Muscle layer of duodenum (tissue), 2 donors: ENCODE data around the gene IL17C.

Source experiments
- H3K27ac ChIP-seq: one replicate; pipeline ENCODE4 v1.7.0; 2013; ENCODE audit warnings: mild to moderate bottlenecking, low read length
- H3K27me3 ChIP-seq: one replicate; pipeline ENCODE4 v1.7.0; 2013; ENCODE audit warnings: low read depth, mild to moderate bottlenecking, control low read depth, low read length
- H3K36me3 ChIP-seq, 2 donors: one replicate each; pipeline ENCODE4 v1.7.0; 2013; ENCODE audit warnings: low read length in 2 of 2, control low read depth in 1 of 2, mild to moderate bottlenecking in 1 of 2; ENCODE audit not compliant: insufficient read depth in 2 of 2, control insufficient read depth in 1 of 2
- H3K4me1 ChIP-seq, 2 donors: one replicate each; pipeline ENCODE4 v1.7.0; 2013; ENCODE audit warnings: low read length in 2 of 2, mild to moderate bottlenecking in 2 of 2, control low read depth in 1 of 2, moderate library complexity in 1 of 2; ENCODE audit not compliant: insufficient read depth in 2 of 2, control insufficient read depth in 1 of 2
- H3K4me3 ChIP-seq, 2 donors: one replicate each; pipeline ENCODE4 v1.7.0; 2013; ENCODE audit warnings: low read length in 2 of 2, low read depth in 1 of 2, mild to moderate bottlenecking in 1 of 2
- H3K9me3 ChIP-seq, 2 donors: one replicate each; pipeline ENCODE4 v1.7.0; 2013; ENCODE audit warnings: low read length in 2 of 2, control low read depth in 1 of 2, mild to moderate bottlenecking in 1 of 2; ENCODE audit not compliant: control insufficient read depth in 1 of 2
- donor health status: healthy.

The IL17C gene

GRCh38 chr16:88619859-88620815 is 18.2 kb upstream of the IL17C start:
- peaks cover 22 to 59% of the 10 kb centered on the region in 2 donors for H3K36me3 ChIP-seq
- H3K4me1 ChIP-seq: peaks cover 0 to 4% of the 10 kb centered on the region in 2 donors

GRCh38 chr16:88622125-88622524 is 16.2 kb upstream of the IL17C start:
- Histone ChIP-seq H3K27ac (no peak overlapping the region), H3K36me3 (peaks cover 27 to 66% of the 10 kb centered on the region in 2 donors), H3K27me3 (no peaks in the 10 kb centered on the region), H3K4me3 (no peak overlapping the region), H3K4me1 (peaks cover 0 to 4% of the 10 kb centered on the region in 2 donors), H3K9me3 (no peaks in the 10 kb centered on the region)

More at GRCh38 chr16:88619859-88620815, 18.2 kb upstream of the IL17C start:
- H3K9me3 ChIP-seq: no peaks in the 10 kb centered on the region
- no peak overlapping the region for H3K27ac ChIP-seq
- H3K27me3 ChIP-seq: no peaks in the 10 kb centered on the region
- H3K4me3 ChIP-seq: no peak overlapping the region

- peaks cover 31 to 70% of the 10 kb centered on the region in 2 donors for H3K36me3 ChIP-seq
- H3K4me1 ChIP-seq: peaks cover 0 to 1% of the 10 kb centered on the region in 2 donors
- H3K4me3 ChIP-seq: no peak overlapping the region
- no peaks in the 10 kb centered on the region for H3K9me3 ChIP-seq
- no peak overlapping the region for H3K27ac ChIP-seq
- no peaks in the 10 kb centered on the region for H3K27me3 ChIP-seq
Measured at GRCh38 chr16:88622866-88623265, 15.5 kb upstream of the IL17C start.

GRCh38 chr16:88623858-88624257 is 14.5 kb upstream of the IL17C start:
- Histone ChIP-seq H3K27ac (no peak overlapping the region), H3K36me3 (peaks cover 35 to 73% of the 10 kb centered on the region in 2 donors), H3K27me3 (no peaks in the 10 kb centered on the region), H3K4me3 (no peak overlapping the region), H3K4me1 (no peaks in the 10 kb centered on the region), H3K9me3 (no peaks in the 10 kb centered on the region)

- peaks cover 35 to 69% of the 10 kb centered on the region in 2 donors for H3K36me3 ChIP-seq
- H3K4me3 ChIP-seq: no peak overlapping the region
- no peak overlapping the region for H3K27ac ChIP-seq
- no peaks in the 10 kb centered on the region for H3K4me1 ChIP-seq
- no peaks in the 10 kb centered on the region for H3K27me3 ChIP-seq
- H3K9me3 ChIP-seq: no peaks in the 10 kb centered on the region
Measured at GRCh38 chr16:88624481-88624880, 13.9 kb upstream of the IL17C start.

- H3K36me3 ChIP-seq: peaks cover 35 to 73% of the 10 kb centered on the region in 2 donors
Measured at GRCh38 chr16:88624977-88625576, 13.3 kb upstream of the IL17C start.

GRCh38 chr16:88626646-88627045 is 11.7 kb upstream of the IL17C start:
- Histone ChIP-seq H3K4me3 (no peak overlapping the region), H3K36me3 (peaks cover 35 to 85% of the 10 kb centered on the region in 2 donors), H3K4me1 (no peaks in the 10 kb centered on the region), H3K27me3 (no peaks in the 10 kb centered on the region), H3K27ac (no peak overlapping the region), H3K9me3 (no peaks in the 10 kb centered on the region)

More at GRCh38 chr16:88624977-88625576, 13.3 kb upstream of the IL17C start:
- no peak overlapping the region for H3K4me3 ChIP-seq
- no peaks in the 10 kb centered on the region for H3K4me1 ChIP-seq
- H3K9me3 ChIP-seq: no peaks in the 10 kb centered on the region
- no peak overlapping the region for H3K27ac ChIP-seq
- H3K27me3 ChIP-seq: no peaks in the 10 kb centered on the region

- H3K36me3 ChIP-seq: peaks cover 27 to 83% of the 10 kb centered on the region in 2 donors
- H3K27me3 ChIP-seq: no peaks in the 10 kb centered on the region
- no peaks in the 10 kb centered on the region for H3K9me3 ChIP-seq
- no peak overlapping the region for H3K4me3 ChIP-seq
- no peak overlapping the region for H3K27ac ChIP-seq
- no peaks in the 10 kb centered on the region for H3K4me1 ChIP-seq
Measured at GRCh38 chr16:88627531-88628411, 10.6 kb upstream of the IL17C start.

GRCh38 chr16:88628512-88628974 is 9.8 kb upstream of the IL17C start:
- Histone ChIP-seq H3K27ac (no peak overlapping the region), H3K36me3 (peaks cover 20 to 81% of the 10 kb centered on the region in 2 donors), H3K9me3 (no peaks in the 10 kb centered on the region), H3K4me1 (no peaks in the 10 kb centered on the region), H3K27me3 (no peaks in the 10 kb centered on the region), H3K4me3 (no peak overlapping the region)

GRCh38 chr16:88629835-88630234 is 8.5 kb upstream of the IL17C start:
- peaks cover 13 to 68% of the 10 kb centered on the region in 2 donors for H3K36me3 ChIP-seq
- H3K27ac ChIP-seq: no peak overlapping the region
- H3K9me3 ChIP-seq: no peaks in the 10 kb centered on the region
- H3K4me1 ChIP-seq: peaks cover 0 to 11% of the 10 kb centered on the region in 2 donors
- H3K4me3 ChIP-seq: no peak overlapping the region
- H3K27me3 ChIP-seq: no peaks in the 10 kb centered on the region
